ENCODE measurements around the gene NGDN. TPM values are rescaled to one million over a fixed set of nuclear protein-coding genes. Genes with fewer than 3 reads are reported as not detected.
"Not testable (repeated sequence)": the region's sequence is repeated elsewhere in the genome, so short reads cannot be mapped to it uniquely, and the experiment has no call there.

Gene NGDN
- 47.1 TPM for total RNA-seq

GRCh38 chr14:23469127-23469905, at the start of gene NGDN:
NGDN (plus strand) TSS chr14:23469703; CDS start chr14:23469716, 13 bp downstream.
- TF ChIP-seq CTCF (IDR thresholded peaks at IDR 0.05) = peak in 2 of 3 experiments; percentile 50 to 81
- TF ChIP-seq POLR2A (IDR thresholded peaks at IDR 0.05) = no peak
- peak; percentile 71 to 99 for TF ChIP-seq POLR2AphosphoS5 (IDR thresholded peaks at IDR 0.05; ENCODE audit: insufficient read depth in 1 of 2, low read depth in 1 of 2)
- intact Hi-C loops (cut with DNase I) = loop anchor here (10.0 kb wide), 1 partner anchor 145 kb away; the partner anchor contains the start of gene PABPN1
- H3K4me3 ChIP-seq = peak within 1 kb of the TSS; percentile 85 to 94

GRCh38 chr14:23421594-23421993, 47.9 kb upstream of the NGDN start:
- no peak for DNase-seq (ENCODE audit: extremely low spot score in 2 of 2)
- intact Hi-C loops (cut with DNase I) = no loop called here
- Histone ChIP-seq H3K4me3 (no peak overlapping the region), H3K4me1 (no peaks in the 10 kb centered on the region), H3K27me3 (no peaks in the 10 kb centered on the region), H3K36me3 (no peaks in the 10 kb centered on the region), H3K9me3 (no peaks in the 10 kb centered on the region), H3K27ac (no peak overlapping the region)
- TF ChIP-seq CTCF (IDR thresholded peaks at IDR 0.05) (no peak), POLR2A (IDR thresholded peaks at IDR 0.05) (no peak), POLR2AphosphoS5 (IDR thresholded peaks at IDR 0.05; ENCODE audit: insufficient read depth in 1 of 2, low read depth in 1 of 2) (no peak)

More at GRCh38 chr14:23469127-23469905, at the start of gene NGDN:
- peak within 1 kb of the TSS; percentile 87 for H3K27ac ChIP-seq
- H3K36me3 ChIP-seq = peaks cover 0 to 26% of the 10 kb centered on the region in 2 donors
- H3K27me3 ChIP-seq = no peaks in the 10 kb centered on the region
- peaks cover 10% of the 10 kb centered on the region for H3K4me1 ChIP-seq
- H3K9me3 ChIP-seq = no peaks in the 10 kb centered on the region
- DNase-seq (ENCODE audit: extremely low spot score in 2 of 2) = peak; percentile 98 to 100

GRCh38 chr14:23423657-23424056, 45.8 kb upstream of the NGDN start:
- no peak for DNase-seq (ENCODE audit: extremely low spot score in 2 of 2)

GRCh38 chr14:23425169-23425568, 44.3 kb upstream of the NGDN start:
- intact Hi-C loops (cut with DNase I) = no loop called here
- no peak for TF ChIP-seq POLR2AphosphoS5 (IDR thresholded peaks at IDR 0.05; ENCODE audit: insufficient read depth in 1 of 2, low read depth in 1 of 2)
- TF ChIP-seq CTCF (IDR thresholded peaks at IDR 0.05) = no peak
- no peak for TF ChIP-seq POLR2A (IDR thresholded peaks at IDR 0.05)

More at GRCh38 chr14:23423657-23424056, 45.8 kb upstream of the NGDN start:
- no peak overlapping the region for H3K27ac ChIP-seq
- no peak for TF ChIP-seq POLR2AphosphoS5 (IDR thresholded peaks at IDR 0.05; ENCODE audit: insufficient read depth in 1 of 2, low read depth in 1 of 2)
- no peak for TF ChIP-seq CTCF (IDR thresholded peaks at IDR 0.05)
- no peak for TF ChIP-seq POLR2A (IDR thresholded peaks at IDR 0.05)
- no peaks in the 10 kb centered on the region for H3K9me3 ChIP-seq
- no peak overlapping the region for H3K4me3 ChIP-seq
- intact Hi-C loops (cut with DNase I) = no loop called here
- H3K4me1 ChIP-seq = no peaks in the 10 kb centered on the region
- H3K36me3 ChIP-seq = no peaks in the 10 kb centered on the region
- H3K27me3 ChIP-seq = no peaks in the 10 kb centered on the region

GRCh38 chr14:23425798-23426197, 43.7 kb upstream of the NGDN start:
- H3K27me3 ChIP-seq; H3K4me1 ChIP-seq; H3K4me3 ChIP-seq; intact Hi-C loops (cut with DNase I); H3K9me3 ChIP-seq; H3K27ac ChIP-seq; DNase-seq (ENCODE audit: extremely low spot score in 2 of 2); H3K36me3 ChIP-seq: not testable (repeated sequence)

More at GRCh38 chr14:23425169-23425568, 44.3 kb upstream of the NGDN start:
- H3K4me3 ChIP-seq = no peak overlapping the region
- H3K36me3 ChIP-seq = no peaks in the 10 kb centered on the region
- no peaks in the 10 kb centered on the region for H3K9me3 ChIP-seq
- H3K27me3 ChIP-seq = no peaks in the 10 kb centered on the region
- DNase-seq (ENCODE audit: extremely low spot score in 2 of 2) = no peak
- no peaks in the 10 kb centered on the region for H3K4me1 ChIP-seq
- no peak overlapping the region for H3K27ac ChIP-seq
